Activated naive CD4-positive, alpha-beta T cell treated with anti-CD3 and anti-CD28 coated beads for 36 hours (primary cell): ENCODE measurements around the gene TEKTIP1. TPM values are rescaled to one million over a fixed set of nuclear protein-coding genes. Genes with fewer than 3 reads are reported as not detected.

Source experiments
- CTCF ChIA-PET: fragments of 350-600 bp; sonication (Branson Sonifier 250); formaldehyde crosslinking; loops from one replicate; lab custom pipeline; 2021; ENCODE audit warnings: antibody characterized with exemption; lab: Charles Lee
- DNase-seq: peaks from one replicate; pipeline ENCODE4 v3.0.0-alpha.2; 2020
- H3K27ac Mint-ChIP-seq: one replicate; pipeline ENCODE4 v1.8.0; 2021; ENCODE audit warnings: mild to moderate bottlenecking, mixed read lengths
- H3K27me3 Mint-ChIP-seq: one replicate; pipeline ENCODE4 v1.8.0; 2021; ENCODE audit warnings: low read depth, mixed read lengths
- H3K36me3 Mint-ChIP-seq: one replicate; pipeline ENCODE4 v1.8.0; 2021; ENCODE audit warnings: low read depth, mixed read lengths
- H3K4me1 Mint-ChIP-seq: one replicate; pipeline ENCODE4 v1.8.0; 2021; ENCODE audit warnings: low read depth, mixed read lengths
- H3K4me3 Mint-ChIP-seq: one replicate; pipeline ENCODE4 v1.8.0; 2021; ENCODE audit warnings: mild to moderate bottlenecking, moderate library complexity, mixed read lengths
- H3K9me3 Mint-ChIP-seq: one replicate; pipeline ENCODE4 v1.8.0; 2021; ENCODE audit warnings: mixed read lengths
- intact Hi-C: fragments of 100-400 bp; cut with micrococcal nuclease; formaldehyde crosslinking; loops from one replicate; pipeline ENCODE4 v1.15.1; 2023
- total RNA-seq, 2 experiments: library from RNA; stranded (reverse); gene quantifications; one replicate each; pipeline ENCODE4 v1.2.3, GENCODE V29; 2021

The TEKTIP1 gene
- total RNA-seq, 2 experiments from 2014 or later, result 2.1 to 2.5 TPM

DNA sequence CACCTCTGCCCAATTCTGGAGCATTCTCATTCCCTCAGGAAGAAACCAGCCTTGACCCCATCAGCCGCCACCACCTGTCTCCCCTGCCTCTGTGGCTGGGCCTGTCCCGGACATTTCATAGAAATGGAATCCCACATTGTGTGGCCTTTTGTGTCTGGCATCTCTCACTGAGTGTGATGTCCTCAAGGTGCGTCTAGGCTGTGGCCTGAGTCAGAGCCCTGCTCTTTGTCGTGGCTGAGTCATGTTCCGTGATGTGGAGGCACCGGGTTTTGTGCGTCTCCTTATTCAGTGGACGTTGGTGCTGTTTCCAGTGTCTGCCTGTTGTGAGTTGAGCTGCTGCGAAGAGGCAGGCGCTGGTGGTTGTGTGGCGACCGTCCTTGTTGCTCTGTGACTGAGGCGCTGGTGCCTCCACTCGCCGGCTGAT lies 29.4 kb upstream of the TEKTIP1 start:
- peak; percentile 16 for DNase-seq
- no peak overlapping the region for H3K27ac Mint-ChIP-seq
- H3K4me3 Mint-ChIP-seq, result no peak overlapping the region
- CTCF ChIA-PET, result no interaction called here
- peaks cover 43% of the 10 kb centered on the region for H3K4me1 Mint-ChIP-seq
- intact Hi-C loops, result loop anchor here (5.0 kb wide), 3 partner anchors 303 to 963 kb away; partner anchors contain the start of genes HDGFL2 and ZBTB7A
- H3K27me3 Mint-ChIP-seq, result no peaks in the 10 kb centered on the region
- H3K36me3 Mint-ChIP-seq, result peaks cover 10% of the 10 kb centered on the region
- H3K9me3 Mint-ChIP-seq, result no peaks in the 10 kb centered on the region

DNA sequence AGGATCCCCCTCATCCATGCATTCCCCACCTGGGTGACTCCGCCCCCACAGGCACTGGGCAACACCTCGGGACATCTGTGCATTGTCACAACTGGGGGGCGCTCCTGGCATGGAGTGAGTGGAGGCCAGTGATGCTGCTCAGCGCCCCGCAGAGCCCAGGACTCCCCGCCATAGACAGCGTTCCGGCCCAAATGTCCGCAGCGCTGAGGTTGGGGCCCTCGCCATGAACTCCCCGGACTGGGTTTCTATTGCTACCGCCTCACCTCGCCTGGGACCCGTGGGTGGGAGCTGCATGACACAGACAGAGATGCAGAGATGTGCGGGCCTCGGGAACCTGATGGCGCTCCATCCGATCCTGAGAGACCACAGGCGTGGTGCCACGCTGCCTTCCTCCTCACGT lies 28.2 kb upstream of the TEKTIP1 start:
- Mint-ChIP-seq H3K4me1 (peaks cover 45% of the 10 kb centered on the region), H3K4me3 (no peak overlapping the region), H3K36me3 (peaks cover 10% of the 10 kb centered on the region), H3K27me3 (no peaks in the 10 kb centered on the region), H3K9me3 (no peaks in the 10 kb centered on the region), H3K27ac (no peak overlapping the region)
- no peak for DNase-seq
- intact Hi-C loops, result no loop called here
- CTCF ChIA-PET, result no interaction called here

DNA sequence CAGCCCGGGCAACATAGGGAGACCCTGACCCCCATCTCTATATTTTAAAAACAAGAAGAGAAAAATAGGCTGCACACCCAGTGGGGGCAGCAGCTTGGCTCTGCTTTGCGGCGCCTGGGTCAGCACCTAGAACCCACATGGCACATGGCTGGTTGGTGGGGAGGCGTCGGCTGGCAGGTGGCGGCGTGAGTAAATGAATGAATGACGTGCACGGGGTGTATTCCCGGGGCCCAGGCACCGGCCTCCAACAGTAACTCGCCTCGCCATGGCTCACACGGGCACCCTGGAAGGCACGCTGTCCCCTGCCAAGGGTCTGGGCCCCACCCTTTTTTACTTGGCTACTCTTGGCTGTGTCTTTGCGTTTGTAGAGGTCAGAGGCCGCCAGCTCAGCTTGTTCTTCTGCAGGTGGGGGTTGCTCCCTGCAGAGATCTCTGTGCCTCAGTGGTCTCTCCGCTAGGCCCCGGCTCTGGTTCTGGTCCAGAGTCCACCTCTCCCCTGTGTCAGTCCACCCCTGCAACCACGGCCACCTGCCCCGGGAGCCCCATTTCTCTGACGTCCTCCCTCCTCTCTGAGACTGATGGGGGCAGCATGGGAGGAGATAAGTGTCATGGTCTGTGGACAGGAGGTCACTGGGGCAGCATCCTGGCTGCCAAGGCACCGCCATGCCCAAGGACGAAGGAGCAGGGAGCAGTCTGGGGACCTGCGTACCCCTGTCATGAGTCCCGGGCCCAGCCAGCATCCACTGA lies 27.3 kb upstream of the TEKTIP1 start:
- H3K27me3 Mint-ChIP-seq, result no peaks in the 10 kb centered on the region
- intact Hi-C loops, result no loop called here
- H3K4me1 Mint-ChIP-seq, result peaks cover 53% of the 10 kb centered on the region
- CTCF ChIA-PET, result interaction anchor here (0.7 kb wide), 1 partner anchor 26 kb away, joined by 3 read pairs; no protein-coding TSS in a partner anchor
- H3K36me3 Mint-ChIP-seq, result peaks cover 10% of the 10 kb centered on the region
- no peaks in the 10 kb centered on the region for H3K9me3 Mint-ChIP-seq
- no peak overlapping the region for H3K27ac Mint-ChIP-seq
- H3K4me3 Mint-ChIP-seq, result no peak overlapping the region
- DNase-seq, result no peak

DNA sequence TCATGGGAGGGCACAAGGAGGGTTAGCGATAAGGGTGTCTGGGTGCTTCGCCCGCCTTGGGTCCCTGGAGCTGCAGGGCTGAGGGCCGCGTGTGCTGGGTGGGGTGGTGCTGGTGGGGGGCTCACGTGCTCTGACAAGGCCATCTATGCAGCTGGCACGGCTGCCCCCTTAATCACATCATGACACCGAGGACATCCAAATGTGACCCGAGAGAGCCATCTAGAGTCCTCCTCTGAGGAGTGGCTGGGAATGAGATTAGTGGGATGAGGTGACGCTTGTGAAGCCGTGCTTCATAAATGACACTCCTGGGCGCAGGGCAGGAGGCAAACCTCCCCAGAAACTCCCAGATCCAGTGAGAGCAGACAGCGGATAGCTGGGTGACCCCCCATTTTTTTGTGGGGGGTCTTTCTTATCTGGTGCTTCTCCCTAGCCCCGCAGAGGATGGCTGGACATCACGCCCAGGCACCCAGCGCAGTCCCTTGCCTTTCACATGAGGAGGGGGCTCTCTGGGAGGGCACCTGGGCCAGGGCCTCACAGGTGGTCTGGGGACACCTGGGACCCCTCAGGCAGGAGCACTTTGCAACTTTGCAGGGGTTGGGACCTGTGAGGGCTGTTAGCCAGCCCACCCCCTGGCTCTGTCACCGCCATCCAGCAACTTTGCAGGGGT lies 26.3 kb upstream of the TEKTIP1 start:
- H3K4me1 Mint-ChIP-seq, result peaks cover 51% of the 10 kb centered on the region
- intact Hi-C loops, result no loop called here
- H3K9me3 Mint-ChIP-seq, result no peaks in the 10 kb centered on the region
- CTCF ChIA-PET, result no interaction called here
- H3K36me3 Mint-ChIP-seq, result peaks cover 5% of the 10 kb centered on the region
- H3K4me3 Mint-ChIP-seq, result no peak overlapping the region
- no peak overlapping the region for H3K27ac Mint-ChIP-seq
- H3K27me3 Mint-ChIP-seq, result no peaks in the 10 kb centered on the region
- no peak for DNase-seq

DNA sequence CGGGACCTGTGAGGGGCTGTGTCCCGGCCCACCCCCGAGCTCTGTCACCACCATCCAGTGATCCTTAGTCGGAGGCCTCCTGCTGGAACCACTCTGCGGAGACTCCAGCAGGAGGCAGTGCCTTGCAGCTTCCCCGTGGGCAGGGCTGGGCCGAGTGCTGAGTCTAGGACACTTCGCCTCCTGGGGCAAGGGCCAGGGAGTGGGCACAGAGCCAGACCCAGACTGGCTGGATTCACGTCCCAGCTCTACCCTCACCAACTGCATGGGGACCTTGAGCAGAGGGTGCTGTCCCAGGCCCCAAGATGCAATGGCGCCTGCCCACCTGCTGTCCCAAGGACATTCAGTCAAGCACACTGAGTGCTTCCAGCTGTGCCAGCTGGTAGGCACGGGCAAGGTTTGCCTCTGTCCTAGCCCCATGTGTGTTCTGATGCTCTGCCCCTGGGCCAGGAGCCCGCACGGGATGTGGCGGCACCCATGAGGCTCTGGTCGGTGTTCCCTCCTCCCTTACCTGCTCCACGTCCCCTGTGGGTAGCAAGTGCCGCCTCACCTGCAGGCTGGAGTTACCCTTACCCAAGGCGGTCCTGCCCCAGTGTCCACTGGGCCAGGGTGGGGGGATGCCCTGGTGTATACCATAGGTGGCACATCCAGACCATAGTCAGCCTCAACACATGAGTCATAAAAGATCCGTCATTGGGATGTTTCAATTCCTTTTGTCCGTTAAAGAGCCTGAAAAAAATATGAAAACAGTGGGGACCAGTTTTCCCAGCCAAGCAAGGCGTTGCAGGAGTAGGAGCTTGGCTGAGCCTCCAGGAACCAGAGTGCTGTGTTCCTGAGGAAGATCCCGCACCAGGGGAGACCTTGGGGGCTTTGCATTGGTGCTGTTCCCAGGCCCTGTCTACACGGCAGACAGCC lies 25.5 kb upstream of the TEKTIP1 start:
- Mint-ChIP-seq H3K9me3 (no peaks in the 10 kb centered on the region), H3K36me3 (peaks cover 4% of the 10 kb centered on the region)

DNA sequence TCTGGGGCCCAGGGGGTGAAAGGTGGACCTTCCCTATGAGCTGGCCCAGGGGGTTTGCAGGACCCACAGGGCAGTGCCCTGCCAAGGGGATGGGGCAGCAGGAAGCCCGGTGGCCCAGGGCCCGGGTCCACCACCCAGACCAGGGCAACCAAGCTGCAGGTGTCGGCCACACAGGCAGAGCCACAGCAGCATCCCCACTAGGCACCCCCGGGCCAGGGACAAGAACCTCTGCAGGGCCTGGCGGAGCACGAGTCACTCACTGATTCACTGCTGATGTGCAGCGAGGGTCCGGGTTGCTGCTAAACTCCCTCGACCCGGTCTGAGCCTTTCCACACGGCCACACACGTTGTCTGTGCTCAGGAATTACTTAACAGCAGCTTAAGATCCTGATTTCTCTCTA lies 24.0 kb upstream of the TEKTIP1 start:
- Mint-ChIP-seq H3K36me3 (peaks cover 1% of the 10 kb centered on the region), H3K9me3 (no peaks in the 10 kb centered on the region), H3K4me3 (no peak overlapping the region), H3K27me3 (no peaks in the 10 kb centered on the region), H3K27ac (no peak overlapping the region), H3K4me1 (peaks cover 42% of the 10 kb centered on the region)
- no peak for DNase-seq
- intact Hi-C loops, result no loop called here
- CTCF ChIA-PET, result interaction anchor here (0.6 kb wide), 1 partner anchor 42 kb away, joined by 3 read pairs; no protein-coding TSS in a partner anchor

More for the DNA sequence above, 25.5 kb upstream of the TEKTIP1 start:
- CTCF ChIA-PET, result no interaction called here
- no peak overlapping the region for H3K4me3 Mint-ChIP-seq
- intact Hi-C loops, result no loop called here
- H3K4me1 Mint-ChIP-seq, result peaks cover 51% of the 10 kb centered on the region
- no peaks in the 10 kb centered on the region for H3K27me3 Mint-ChIP-seq
- DNase-seq, result no peak
- H3K27ac Mint-ChIP-seq, result no peak overlapping the region

DNA sequence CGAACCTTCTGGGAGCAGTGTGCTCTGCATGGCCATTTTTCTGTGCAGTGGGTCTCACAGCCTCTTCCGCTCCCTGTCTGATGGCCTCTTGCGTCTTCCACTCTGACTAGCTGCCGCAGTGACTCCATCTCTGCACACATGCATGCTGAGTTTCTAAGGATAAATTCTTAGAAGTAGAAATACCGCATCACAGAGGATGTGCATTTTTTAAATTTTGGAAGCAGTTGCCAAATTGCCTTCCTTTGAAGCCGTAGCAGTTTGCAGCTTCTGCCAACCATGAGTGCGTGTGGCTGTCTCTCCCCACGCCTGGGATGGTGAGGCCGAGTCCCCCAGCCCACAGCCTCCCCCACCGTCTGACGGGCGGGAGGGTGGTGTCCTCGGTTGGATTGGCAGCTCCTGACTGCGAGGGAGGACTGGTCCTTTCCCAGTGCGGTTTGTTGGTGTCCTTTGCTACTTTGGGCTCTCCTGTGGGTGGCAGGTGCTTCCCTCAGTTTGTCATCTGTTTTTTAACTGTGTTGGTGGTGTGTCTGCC lies 23.0 kb upstream of the TEKTIP1 start:
- CTCF ChIA-PET, result no interaction called here
- Mint-ChIP-seq H3K27ac (no peak overlapping the region), H3K4me3 (no peak overlapping the region), H3K9me3 (no peaks in the 10 kb centered on the region), H3K4me1 (peaks cover 40% of the 10 kb centered on the region), H3K27me3 (no peaks in the 10 kb centered on the region), H3K36me3 (peaks cover 1% of the 10 kb centered on the region)
- intact Hi-C loops, result no loop called here
- DNase-seq, result no peak

DNA sequence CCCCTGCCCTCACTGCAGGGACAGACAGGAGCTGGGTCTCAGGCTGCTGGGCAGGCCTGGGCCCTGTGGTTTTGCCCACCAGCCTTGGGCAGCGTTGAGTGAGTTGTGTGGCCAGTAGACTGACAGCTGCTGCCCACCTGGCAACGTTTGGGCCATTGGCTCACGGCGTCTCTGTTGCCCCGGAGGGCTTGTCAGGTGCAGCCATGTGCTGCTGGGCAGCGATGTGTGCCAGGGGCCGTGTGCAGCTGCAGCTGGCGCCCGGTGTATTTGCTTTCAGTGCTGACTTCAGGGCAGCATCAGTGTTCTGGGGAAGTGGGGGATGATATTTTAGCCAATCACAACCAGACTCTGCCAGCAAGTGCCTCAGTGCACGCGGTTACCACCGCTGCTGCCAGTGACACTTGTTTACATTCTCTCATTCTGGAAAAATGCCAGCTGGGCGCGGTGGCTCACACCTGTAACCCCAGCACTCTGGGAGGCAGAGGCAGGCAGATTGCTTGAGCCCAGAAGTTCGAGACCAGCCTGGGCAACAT lies 22.2 kb upstream of the TEKTIP1 start:
- Mint-ChIP-seq H3K9me3 (no peaks in the 10 kb centered on the region), H3K4me1 (peaks cover 41% of the 10 kb centered on the region), H3K27me3 (no peaks in the 10 kb centered on the region), H3K36me3 (peaks cover 4% of the 10 kb centered on the region), H3K4me3 (no peak overlapping the region), H3K27ac (no peak overlapping the region)
- peak; percentile 29 for DNase-seq
- intact Hi-C loops, result no loop called here
- CTCF ChIA-PET, result no interaction called here

DNA sequence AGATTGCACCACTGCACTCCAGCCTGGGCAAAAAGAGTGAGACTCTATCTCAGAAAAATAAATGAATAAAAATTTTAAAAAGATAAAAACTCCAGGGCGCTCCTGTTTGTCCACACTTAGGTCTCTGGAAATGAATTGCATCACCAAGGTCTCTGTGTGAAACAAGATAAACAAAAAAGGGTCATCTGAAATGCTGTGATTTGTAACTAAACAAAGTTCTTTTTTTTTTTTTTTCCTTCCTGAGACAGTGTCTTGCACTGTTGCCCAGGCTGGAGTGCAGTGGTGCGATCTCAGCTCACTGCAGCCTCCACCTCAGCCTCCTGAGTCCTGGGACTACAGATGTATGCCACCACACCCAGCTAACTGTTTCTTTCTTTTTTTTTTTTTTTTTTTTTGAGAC lies 21.3 kb upstream of the TEKTIP1 start:
- intact Hi-C loops, result no loop called here
- CTCF ChIA-PET, result interaction anchor here (0.7 to 1.2 kb wide), 2 partner anchors 13 to 649 kb away, joined by 3 to 4 read pairs; no protein-coding TSS in a partner anchor
- peaks cover 38% of the 10 kb centered on the region for H3K4me1 Mint-ChIP-seq
- no peak overlapping the region for H3K4me3 Mint-ChIP-seq
- no peaks in the 10 kb centered on the region for H3K9me3 Mint-ChIP-seq
- no peak overlapping the region for H3K27ac Mint-ChIP-seq
- no peak for DNase-seq
- H3K27me3 Mint-ChIP-seq, result no peaks in the 10 kb centered on the region
- peaks cover 6% of the 10 kb centered on the region for H3K36me3 Mint-ChIP-seq

DNA sequence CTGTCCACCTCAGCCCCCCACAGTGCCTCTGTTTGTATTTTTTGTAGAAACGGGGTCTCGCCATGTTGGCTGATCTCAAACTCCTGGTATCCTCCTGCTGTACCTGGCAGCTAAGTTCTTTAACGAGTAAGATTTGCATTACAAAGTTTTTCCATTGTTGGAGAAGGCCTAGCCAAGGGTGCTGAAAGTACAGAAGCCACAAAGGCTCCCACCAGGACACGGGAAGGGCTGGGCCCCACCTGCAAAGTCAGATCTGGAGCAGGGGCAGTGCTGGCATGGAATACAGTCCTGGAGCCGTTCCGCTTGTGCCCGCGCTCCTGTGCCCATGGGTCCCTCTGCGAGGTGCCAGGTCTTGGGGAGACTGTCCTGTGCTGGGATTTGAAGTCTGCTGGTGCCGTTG lies 20.7 kb upstream of the TEKTIP1 start:
- no peaks in the 10 kb centered on the region for H3K9me3 Mint-ChIP-seq
- H3K27ac Mint-ChIP-seq, result no peak overlapping the region

DNA sequence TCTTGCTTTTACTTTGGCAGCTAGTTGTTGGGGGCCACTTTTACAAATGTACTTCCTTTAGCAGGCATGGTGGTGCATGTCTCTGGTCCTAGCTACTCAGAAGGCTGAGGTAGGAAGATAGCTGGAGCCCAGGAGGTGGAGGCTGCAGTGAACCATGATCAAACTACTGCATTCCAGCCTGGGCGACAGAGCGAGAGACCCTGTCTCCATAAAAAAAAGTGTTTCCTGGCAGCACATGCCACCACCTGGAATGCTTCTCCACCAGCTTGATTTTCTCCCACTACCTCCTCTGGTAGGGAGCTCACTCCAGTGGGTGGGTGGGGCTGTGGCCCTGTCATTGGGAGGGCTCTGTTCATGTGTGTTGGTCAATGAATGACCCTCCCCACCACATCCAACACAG lies 20.3 kb upstream of the TEKTIP1 start:
- H3K4me1 Mint-ChIP-seq, result peaks cover 37% of the 10 kb centered on the region
- no peak overlapping the region for H3K27ac Mint-ChIP-seq
- no peaks in the 10 kb centered on the region for H3K9me3 Mint-ChIP-seq
- H3K4me3 Mint-ChIP-seq, result no peak overlapping the region
- peaks cover 6% of the 10 kb centered on the region for H3K36me3 Mint-ChIP-seq
- no peaks in the 10 kb centered on the region for H3K27me3 Mint-ChIP-seq
- CTCF ChIA-PET, result interaction anchor here (0.6 to 1.2 kb wide), 2 partner anchors 14 to 178 kb away, joined by 3 read pairs; no protein-coding TSS in a partner anchor
- no peak for DNase-seq
- intact Hi-C loops, result no loop called here

More for the DNA sequence above, 20.7 kb upstream of the TEKTIP1 start:
- Mint-ChIP-seq H3K4me3 (no peak overlapping the region), H3K4me1 (peaks cover 37% of the 10 kb centered on the region), H3K36me3 (peaks cover 6% of the 10 kb centered on the region), H3K27me3 (no peaks in the 10 kb centered on the region)
- CTCF ChIA-PET, result interaction anchor here (0.6 to 1.2 kb wide), 2 partner anchors 13 to 179 kb away, joined by 3 read pairs; no protein-coding TSS in a partner anchor
- no peak for DNase-seq
- intact Hi-C loops, result no loop called here
